8988T (cell line): ENCODE results near the gene SUMO3.
A peak's percentile ranks its signal among the peaks of the same experiment; 100 is the strongest.

Experiments used
- DNase-seq: peaks from one replicate; pipeline ENCODE4 v3.0.0; 2011

Gene SUMO3

DNA sequence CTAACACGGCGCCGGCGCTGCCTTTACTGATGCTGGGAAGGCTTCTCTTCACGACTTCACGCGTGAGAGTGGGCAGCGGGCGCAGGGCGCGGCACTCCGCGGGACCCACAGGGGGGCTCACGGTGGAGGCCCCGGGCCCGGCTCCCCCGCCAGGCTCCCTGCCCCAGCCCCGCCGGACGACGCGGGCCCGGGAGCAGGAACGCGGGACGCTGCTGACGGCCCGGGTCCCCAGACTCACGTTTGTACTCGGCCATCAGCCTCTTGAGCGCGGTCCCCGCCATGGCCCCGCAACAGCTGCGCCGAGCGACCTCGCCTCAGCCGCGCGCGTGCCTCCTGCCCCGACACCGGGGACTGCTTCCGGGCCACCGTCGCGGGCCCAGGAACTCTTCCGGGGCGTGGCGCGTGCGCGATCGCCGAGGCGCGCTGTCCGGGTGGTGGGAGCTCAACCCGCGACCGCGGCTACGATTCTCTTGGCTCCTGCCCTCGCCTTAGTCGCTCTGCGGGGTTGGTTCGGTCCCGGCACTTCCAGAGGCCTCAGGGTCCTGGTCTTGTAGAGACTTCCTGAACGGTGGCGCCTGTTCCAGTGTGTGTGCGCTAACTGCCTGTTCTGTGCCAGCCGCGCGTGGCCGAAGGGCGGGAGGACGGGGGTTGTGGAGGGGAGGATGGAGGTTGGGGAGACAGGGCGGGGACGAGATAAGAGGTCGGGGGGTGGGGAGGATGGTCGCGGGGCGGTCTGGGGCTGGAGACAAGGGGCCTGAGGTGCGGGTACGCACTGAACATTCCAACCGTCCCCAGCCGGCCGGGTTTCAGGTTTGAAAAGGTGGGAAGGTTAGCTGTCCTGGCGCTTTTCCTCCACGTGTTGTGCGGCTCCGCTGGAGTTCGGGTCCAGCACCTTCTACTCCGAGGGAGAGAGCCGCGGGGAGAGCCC is 16.1 kb downstream of the SUMO3 start, which contains the start of gene UBE2G2:
UBE2G2 (minus strand) TSS at position 353 of the 928 bp plus-strand sequence; CDS start at position 281, 72 bp downstream.
- DNase-seq: peak; percentile 71

GRCh38 chr21:44800971-44801467 is 16.8 kb downstream of the SUMO3 start:
- no peak for DNase-seq

DNA sequence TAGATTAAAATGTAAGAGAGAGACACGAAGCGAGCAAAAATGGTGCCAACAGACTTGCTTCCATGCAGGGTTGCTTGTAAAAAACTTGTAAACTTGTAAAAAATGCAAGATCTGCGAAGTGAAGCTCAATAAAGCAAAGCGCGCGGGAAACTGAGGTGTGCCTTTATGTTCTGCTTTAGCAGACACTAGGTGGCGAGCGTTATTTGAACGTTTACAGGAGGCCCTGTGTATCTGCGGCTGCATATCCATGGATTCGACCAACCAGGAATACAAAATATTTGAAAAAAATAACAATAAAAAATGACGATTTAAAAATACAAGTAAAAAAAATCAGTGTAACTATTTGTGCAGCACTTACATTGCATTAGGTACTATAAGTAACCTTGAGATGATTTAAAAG is 17.8 kb downstream of the SUMO3 start:
- DNase-seq: no peak

- DNase-seq: no peak
Observed at GRCh38 chr21:44799646-44800045, 18.2 kb downstream of the SUMO3 start.

DNA sequence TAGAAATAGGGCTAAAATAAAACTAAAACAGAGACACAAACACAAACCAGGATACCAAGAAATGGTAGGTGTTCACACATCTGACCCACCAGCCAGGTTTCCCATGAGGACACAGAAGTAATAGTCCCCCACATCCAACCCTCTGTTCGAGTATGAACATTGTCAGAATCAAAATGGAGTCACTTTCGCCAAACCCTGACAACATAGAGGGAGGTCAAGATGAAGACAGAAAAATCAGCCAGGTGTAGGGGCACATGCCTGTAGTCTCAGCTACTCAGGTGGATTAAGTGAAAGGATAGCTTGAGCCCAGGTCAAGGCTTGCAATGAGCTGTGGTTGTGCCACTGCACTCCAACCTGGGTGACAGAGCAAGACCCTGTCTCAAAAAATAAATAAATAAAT is 20.1 kb downstream of the SUMO3 start:
- no peak for DNase-seq

DNA sequence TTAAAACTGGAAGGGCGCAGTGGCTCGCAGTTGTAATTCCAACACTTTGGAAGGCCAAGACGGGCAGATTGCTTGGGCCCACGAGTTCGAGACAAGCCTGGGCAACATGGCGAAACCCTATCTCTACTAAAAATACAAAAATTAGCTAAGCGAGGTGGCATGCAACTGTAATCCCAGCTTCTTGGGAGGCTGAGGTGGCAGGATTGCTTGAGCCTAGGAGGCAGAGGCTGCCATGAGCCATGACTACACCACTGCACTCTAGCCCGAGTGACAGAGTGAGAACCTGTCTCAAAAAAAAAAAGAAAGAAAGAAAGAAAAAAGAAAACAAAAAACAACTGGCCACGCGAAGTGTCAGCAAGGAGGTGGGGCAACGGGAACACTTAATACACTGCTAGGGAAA is 22.5 kb downstream of the SUMO3 start:
- DNase-seq: no peak

- no peak for DNase-seq
Observed at GRCh38 chr21:44793592-44794374, 24.1 kb downstream of the SUMO3 start.

DNA sequence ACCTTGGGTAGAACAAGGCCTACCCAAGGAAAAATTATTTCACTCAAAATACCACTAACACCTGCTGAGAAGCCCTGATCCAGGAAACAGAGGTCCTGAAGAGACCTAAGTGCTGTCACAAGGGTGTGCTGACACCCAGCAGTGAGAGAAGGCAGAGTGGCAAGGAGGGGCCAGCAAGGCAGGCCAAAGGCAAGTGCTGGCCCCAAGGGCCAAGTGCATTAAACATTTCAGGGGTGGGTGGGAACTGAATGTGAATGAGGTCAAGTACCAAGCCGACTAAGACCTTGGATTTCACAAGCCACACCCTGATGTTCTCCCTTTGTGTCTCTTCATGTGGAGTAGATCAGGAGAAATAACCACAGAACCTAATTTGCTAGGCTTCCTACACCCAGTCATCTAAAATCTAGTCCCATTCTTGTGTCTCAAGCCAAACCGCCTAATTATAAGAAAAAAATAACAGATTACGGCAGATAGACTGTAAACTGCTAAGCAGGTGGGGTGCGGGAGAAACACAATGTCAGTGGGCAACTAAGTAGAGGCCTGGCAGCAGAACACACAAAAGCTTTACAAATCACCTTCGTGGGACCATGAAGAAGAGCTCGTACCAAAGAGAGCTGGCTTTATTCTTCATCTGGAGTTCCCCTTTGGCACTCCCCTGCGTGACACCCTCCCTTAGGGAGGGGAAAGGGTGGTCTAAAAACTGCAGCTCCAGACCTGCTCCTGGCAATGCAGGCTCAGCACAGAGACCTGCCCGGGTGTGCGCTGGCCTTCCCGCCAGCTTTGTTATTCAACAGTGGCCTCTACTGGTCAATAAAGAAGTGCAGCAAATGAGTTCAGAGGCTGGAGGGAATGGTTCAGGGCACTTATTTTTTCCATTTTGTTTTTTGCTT is 24.9 kb downstream of the SUMO3 start:
- DNase-seq: peak; percentile 54

DNA sequence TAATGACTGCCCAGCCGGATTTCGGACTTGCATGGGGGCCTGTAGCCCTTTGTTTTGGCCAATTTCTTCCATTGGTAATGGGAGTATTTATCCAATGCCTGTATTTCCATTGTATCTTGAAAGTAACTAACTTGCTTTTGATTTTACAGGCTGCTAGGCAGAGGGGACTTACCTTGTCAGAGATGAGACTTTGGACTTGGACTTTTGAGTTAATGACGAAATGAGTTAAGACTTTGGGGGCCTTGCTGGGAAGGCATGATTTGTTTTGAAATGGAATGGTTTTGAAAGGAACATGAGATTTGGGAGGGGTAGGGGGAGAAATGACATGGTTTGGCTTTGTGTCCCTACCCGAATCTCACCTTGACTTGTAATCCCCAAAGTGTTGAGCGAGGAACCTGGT is 25.9 kb downstream of the SUMO3 start:
- no peak for DNase-seq

GRCh38 chr21:44791246-44791645 is 26.6 kb downstream of the SUMO3 start:
- no peak for DNase-seq

- DNase-seq: no peak
Observed at GRCh38 chr21:44790368-44790767, 27.5 kb downstream of the SUMO3 start.

- DNase-seq: no peak
Observed at GRCh38 chr21:44789880-44790279, 28.0 kb downstream of the SUMO3 start.

DNA sequence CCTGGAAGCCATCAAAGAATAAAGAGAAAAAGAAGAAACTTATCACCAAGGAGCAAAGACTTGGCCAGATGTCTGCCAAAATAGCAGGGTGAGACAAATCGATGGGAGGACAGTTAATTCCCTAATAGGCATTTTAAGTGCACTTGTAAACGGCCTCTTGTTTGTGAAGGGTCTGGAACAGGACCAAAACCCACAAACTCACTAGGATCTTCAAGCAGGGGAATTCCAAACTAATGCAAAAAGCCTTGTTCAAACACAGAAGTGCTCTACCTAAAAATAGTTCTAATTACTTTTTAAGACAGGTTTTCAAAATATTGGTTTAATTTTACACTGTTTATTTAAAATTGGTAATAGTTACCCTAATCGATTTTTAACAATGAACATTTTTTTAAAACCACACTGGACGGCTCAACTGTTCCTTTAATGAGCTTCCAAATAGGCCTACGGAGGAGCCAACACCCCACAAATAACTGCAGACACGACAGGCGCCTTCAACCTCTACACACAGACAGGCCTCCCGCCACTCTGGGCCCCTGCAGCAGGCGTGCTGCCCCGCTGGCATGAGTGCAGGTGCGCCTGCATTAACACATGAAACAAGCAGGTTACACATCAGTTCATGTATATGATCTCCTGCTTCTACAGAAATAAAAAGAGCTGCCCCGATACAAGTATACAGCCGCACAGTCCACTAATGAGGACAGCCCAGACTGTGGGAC is 32.1 kb downstream of the SUMO3 start:
- DNase-seq: no peak

- DNase-seq: no peak
Observed at GRCh38 chr21:44784810-44785209, 33.1 kb downstream of the SUMO3 start.

GRCh38 chr21:44783020-44783696 is 34.7 kb downstream of the SUMO3 start:
- DNase-seq: no peak

GRCh38 chr21:44780767-44781459 is 36.9 kb downstream of the SUMO3 start:
- DNase-seq: no peak

GRCh38 chr21:44780137-44780502 is 37.7 kb downstream of the SUMO3 start:
- no peak for DNase-seq

GRCh38 chr21:44779417-44780136 is 38.3 kb downstream of the SUMO3 start:
- no peak for DNase-seq

- DNase-seq: no peak
Observed at GRCh38 chr21:44778983-44779382, 38.9 kb downstream of the SUMO3 start.

DNA sequence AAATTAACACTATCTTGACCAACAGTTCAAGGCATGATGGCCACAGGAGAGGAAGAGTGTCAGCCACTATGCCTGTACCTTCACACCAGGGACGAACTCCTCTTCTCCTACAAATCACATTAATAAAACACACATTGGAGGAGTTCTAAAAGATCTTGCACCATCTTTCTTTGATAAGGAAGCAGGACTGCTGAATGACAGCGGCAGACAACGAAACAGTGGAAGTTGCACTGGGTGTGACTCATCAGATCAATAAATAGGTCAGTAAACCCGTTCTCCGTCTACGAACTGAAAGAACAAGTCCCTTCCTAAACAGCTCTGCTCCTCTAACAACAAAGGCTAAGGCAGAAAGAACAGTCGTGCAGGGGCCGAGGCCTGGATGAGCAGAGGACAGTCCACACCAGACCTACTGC is 39.4 kb downstream of the SUMO3 start:
- no peak for DNase-seq
